Measurements from ENCODE around the gene SLC9C2. TPM values are rescaled to one million over a fixed set of nuclear protein-coding genes. Genes with fewer than 3 reads are reported as not detected.

The SLC9C2 gene
- total RNA-seq, 4 donors from 2014 or later: 0.34 TPM; not detected in 3

DNA sequence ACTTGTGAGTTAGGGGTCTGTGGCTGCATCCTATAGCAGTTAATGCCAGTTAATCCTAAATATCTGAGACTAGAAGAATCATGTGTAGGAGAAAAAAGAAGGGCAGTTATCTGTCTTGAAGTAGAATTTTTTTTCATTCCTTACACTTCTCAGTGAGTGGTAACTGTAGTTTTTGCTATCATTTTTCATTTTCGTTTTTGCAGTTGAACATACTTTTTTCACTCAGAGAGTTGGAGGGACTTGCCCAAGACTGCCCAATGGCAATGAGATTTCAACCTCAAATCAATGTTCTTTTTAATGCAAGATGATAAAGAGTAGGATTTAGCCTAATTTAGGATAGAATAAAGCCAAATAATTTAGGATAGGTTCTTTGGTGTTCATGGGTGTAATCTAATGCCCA, 120.2 kb downstream of the SLC9C2 start:
- TF ChIP-seq, protein P1, sequence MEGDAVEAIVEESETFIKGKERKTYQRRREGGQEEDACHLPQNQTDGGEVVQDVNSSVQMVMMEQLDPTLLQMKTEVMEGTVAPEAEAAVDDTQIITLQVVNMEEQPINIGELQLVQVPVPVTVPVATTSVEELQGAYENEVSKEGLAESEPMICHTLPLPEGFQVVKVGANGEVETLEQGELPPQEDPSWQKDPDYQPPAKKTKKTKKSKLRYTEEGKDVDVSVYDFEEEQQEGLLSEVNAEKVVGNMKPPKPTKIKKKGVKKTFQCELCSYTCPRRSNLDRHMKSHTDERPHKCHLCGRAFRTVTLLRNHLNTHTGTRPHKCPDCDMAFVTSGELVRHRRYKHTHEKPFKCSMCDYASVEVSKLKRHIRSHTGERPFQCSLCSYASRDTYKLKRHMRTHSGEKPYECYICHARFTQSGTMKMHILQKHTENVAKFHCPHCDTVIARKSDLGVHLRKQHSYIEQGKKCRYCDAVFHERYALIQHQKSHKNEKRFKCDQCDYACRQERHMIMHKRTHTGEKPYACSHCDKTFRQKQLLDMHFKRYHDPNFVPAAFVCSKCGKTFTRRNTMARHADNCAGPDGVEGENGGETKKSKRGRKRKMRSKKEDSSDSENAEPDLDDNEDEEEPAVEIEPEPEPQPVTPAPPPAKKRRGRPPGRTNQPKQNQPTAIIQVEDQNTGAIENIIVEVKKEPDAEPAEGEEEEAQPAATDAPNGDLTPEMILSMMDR (IDR thresholded peaks at IDR 0.05; ENCODE audit: low read depth): no peak

DNA sequence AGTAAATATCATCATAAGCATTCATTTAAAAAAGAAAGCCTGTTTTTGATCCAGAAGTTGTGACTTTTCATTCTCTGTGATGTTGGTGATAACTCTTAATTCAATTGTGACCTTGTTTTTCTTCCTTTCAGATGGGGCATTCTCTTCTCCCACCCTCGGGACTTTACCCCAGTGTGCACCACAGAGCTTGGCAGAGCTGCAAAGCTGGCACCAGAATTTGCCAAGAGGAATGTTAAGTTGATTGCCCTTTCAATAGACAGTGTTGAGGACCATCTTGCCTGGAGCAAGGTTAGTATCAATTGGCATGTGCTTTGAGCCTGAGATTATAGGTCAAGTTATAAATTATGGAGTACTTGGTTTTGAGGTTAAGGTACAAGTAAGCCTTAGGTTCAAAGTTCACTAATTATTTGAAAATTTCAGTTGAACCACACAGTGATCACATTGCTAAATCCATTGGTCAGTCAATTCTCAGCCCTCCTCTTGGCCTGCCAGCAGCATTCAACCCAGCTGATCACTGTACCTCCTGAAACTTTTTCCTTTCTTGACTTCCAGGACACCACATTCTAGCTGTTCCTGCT, 121.6 kb downstream of the SLC9C2 start:
- TF ChIP-seq, protein P1 (IDR thresholded peaks at IDR 0.05; ENCODE audit: low read depth): no peak

DNA sequence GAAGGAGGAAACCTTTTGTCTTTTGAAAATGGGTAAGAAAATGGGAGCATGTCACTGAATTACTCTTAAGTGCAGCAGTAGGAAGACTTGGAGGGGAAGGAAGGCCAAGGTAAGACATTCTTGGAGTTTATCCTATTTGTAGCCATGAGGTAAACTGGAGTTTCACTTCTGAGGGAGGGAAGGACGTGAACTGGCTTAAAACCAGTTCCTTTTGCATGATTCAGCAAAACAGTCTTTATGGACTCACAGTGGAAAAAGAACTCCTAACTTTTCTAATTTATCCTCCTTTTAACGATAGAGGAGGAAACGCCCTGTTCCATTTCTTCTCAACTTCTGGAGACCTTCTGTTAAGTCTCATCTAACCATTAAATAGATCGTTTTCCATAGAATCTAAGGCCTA, 123.2 kb downstream of the SLC9C2 start:
- TF ChIP-seq, protein P1 (IDR thresholded peaks at IDR 0.05; ENCODE audit: low read depth): no peak

DNA sequence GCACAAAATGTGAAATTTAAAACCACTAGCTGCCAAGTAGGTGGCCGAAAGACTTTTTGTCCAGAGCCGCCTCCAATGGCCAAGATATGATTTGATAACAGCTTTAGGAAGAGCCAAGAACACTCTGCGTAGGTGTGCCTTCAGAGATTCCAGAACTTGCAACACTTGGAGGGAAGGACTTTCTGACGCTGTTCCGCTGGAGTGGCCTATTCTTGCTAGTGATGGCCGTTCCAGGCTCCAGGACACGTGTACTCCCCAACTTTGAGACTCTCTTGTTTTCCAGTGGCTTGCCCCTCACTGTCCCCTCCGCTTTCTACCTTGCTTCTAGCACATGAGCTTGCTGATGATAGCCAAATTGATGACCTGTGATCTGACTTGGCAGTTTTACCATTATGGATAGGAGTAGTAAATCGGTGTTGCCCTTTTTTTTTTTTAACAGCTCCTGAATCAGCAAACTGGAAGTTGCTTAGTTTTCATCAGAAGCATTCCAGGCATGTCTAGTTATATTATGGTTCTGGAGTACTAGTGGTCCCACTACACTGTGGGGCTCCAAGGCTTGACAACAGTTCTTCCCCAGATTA, 124.7 kb downstream of the SLC9C2 start:
- TF ChIP-seq, protein P1 (IDR thresholded peaks at IDR 0.05; ENCODE audit: low read depth): no peak

DNA sequence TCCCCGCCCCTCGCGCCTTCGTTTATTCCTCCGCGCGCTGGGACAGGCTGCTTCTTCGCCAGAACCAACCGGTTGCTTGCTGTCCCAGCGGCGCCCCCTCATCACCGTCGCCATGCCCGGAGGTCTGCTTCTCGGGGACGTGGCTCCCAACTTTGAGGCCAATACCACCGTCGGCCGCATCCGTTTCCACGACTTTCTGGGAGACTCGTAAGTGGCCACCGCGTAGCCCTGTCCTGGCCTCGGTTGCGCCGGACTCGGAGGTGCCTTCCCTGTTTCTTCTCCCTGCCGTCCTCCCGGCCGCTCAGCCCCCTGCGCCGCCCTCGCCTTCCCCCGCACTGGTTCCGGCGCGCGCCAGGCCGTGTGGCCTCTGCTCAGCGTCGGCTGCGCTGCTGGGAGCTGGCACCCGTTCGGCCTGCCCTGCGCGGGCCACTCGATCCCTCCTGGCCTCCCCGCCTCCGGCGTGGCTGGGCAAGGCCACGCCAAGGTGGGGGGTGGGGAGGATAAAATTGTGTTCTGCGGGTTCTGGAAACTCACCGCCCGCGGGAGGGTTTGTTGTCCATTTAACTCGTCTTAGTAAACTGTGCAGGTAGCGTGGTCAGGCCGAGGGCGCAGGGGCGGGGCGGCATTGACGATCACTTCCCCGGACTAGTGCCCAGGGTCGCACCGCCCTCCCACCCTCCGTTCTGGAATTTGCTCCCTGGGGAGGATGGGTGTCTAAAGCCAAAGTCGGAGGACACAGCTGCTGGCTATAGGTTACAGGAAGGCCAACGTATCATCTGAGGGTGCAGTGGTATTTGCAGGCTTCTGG, 125.4 kb downstream of the SLC9C2 start, which contains the start of gene PRDX6:
Gene PRDX6 (plus strand): TSS at position 50 of the 808 bp plus-strand sequence. CDS start 63 bp downstream, at position 113.
- TF ChIP-seq, protein P1 (IDR thresholded peaks at IDR 0.05; ENCODE audit: low read depth): no peak

DNA sequence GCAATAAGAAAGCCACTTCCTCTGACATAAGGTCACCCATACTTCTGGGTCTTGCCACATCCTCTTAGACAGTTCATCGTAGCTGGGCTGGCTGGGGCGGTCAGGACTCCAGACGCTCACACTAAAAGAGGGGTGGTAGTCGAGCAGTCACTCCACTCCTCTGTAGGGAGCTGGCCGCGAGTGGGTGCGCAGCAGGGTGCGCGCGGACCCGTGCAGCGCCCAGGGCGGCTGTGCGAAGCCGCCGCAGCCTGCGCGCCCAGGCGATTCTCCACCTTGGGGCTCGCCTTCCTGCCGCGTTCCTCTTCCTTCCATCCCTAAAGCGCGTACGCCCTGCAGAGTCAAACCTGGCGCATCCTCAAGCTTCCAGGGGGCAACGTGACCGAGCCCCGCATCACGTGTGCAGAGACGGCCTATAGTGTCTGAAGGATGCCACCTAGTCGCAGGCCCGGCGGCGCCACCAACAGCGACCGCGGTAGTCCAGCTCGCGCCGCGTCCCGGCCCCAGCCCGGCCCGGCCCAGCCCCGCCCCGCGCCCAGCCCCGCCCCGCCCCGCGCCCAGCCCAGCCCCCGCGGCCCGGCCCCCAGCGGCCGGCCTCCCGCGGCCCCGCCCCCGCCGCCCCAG, 126.1 kb downstream of the SLC9C2 start:
- TF ChIP-seq, protein P1 (IDR thresholded peaks at IDR 0.05; ENCODE audit: low read depth): no peak

DNA sequence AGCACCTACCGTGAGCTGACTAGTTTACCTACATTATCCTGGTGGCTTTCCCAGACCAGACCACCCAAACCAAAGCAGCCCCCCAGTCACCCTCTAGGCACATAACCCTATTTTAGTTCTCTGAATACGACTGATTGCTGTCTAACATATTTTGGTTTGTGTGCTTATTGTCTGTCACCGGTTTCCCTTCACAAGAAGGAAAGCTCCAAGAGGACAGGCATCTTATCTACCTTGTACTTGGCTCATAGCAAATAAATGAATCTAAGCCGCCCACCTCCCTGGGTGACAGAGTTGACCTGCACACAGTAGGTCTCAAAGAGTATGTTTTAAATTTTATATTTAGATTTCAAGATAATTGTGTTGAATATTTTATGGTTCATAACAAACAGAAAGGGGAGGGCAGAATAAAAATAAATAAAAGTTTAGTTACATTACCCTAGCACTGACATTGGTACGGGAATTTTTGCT, 126.6 kb downstream of the SLC9C2 start:
- TF ChIP-seq, protein P1 (IDR thresholded peaks at IDR 0.05; ENCODE audit: low read depth): no peak

Data from subcutaneous adipose tissue (tissue), 4 donors.